SH-SY5Y (cell line): ENCODE data around the gene MAMDC4.

Source experiments
- GATA2 ChIP-seq: IDR thresholded peaks from 2 replicates; pipeline ENCODE4 v1.6.1; 2011; ENCODE audit warnings: mild to moderate bottlenecking, low read depth, low read length
- GATA3 ChIP-seq: IDR thresholded peaks from 2 replicates; pipeline ENCODE4 v1.6.1; 2011; ENCODE audit warnings: low read depth, mild to moderate bottlenecking, low read length, moderate library complexity

- no peak for TF ChIP-seq GATA3
- no peak for TF ChIP-seq GATA2
These were observed 24.3 kb downstream of the MAMDC4 start for GRCh38 chr9:136876476-136876875.
